ENCODE results near the gene LLGL2. TPM values are rescaled to one million over a fixed set of nuclear protein-coding genes. Genes with fewer than 3 reads are reported as not detected.

The LLGL2 gene
- total and polyA plus RNA-seq, 7 donors, result 1.4 to 3.3 (median 1.5) TPM

DNA sequence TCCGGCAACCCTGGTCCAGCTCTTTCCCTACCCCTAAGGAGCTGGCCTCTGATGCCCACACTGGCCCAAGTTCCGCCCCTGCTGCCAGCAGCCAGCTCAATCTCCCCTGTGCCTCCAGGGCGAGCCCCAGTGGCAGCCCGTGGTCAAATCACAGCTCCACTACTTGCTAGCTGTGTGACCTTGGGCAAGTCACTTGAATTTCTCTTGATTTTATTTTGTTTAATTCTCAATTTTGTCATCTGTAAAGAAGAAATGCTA lies 20.4 kb upstream of the LLGL2 start:
- peaks cover 0 to 68% of the 10 kb centered on the region in 2 donors for H3K36me3 ChIP-seq (ENCODE audit: insufficient read depth in 1 of 2, low read depth in 1 of 2)
- H3K9me3 ChIP-seq, result no peaks in the 10 kb centered on the region
- DNase-seq (no peak), ATAC-seq (no peak)
- peaks cover 27% of the 10 kb centered on the region for H3K4me1 ChIP-seq
- no peak overlapping the region for H3K27ac ChIP-seq
- WGBS, 3 donors, result 66 to 82% (median 76%) methylated on average over 4 of the region's 4 CpGs
- intact Hi-C loops (cut with DNase I), result no loop called here
- H3K27me3 ChIP-seq (ENCODE audit: insufficient read depth in 3 of 3, low read length in 2 of 3), result no peaks in the 10 kb centered on the region
- no peak for TF ChIP-seq CTCF (IDR thresholded peaks at IDR 0.05)
- no peak overlapping the region for H3K4me3 ChIP-seq

DNA sequence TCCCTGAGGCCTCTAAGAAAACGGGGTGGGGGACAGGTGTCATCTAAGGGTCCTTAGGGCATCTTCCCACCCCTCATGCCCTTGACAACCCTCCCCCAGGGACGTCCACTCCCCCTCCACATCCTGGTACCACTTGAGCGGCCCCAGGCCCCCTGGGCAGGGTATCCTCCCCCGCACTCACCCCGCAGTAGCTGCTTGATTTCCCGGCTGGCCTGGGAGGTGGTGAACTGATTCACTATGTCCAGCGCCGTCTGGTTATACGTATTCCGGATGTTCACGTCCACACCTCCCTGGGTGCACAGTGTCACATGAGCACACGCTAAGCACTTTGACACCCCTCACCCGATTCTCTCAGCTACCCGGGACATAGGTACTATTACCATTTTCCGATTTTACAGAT lies 19.9 kb upstream of the LLGL2 start:
- Histone ChIP-seq H3K36me3 (ENCODE audit: insufficient read depth in 1 of 2, low read depth in 1 of 2) (peaks cover 0 to 68% of the 10 kb centered on the region in 2 donors), H3K9me3 (no peaks in the 10 kb centered on the region), H3K4me1 (peaks cover 33% of the 10 kb centered on the region), H3K27me3 (ENCODE audit: insufficient read depth in 3 of 3, low read length in 2 of 3) (no peaks in the 10 kb centered on the region), H3K4me3 (no peak overlapping the region), H3K27ac (no peak overlapping the region)
- ATAC-seq (no peak), DNase-seq (no peak)
- intact Hi-C loops (cut with DNase I), result no loop called here
- 85 to 87% (median 87%) methylated on average over 15 of the region's 15 CpGs for WGBS, 3 donors
- TF ChIP-seq CTCF (IDR thresholded peaks at IDR 0.05), result no peak

GRCh38 chr17:75506134-75506533 lies 19.4 kb upstream of the LLGL2 start:
- WGBS, 3 donors, result 87 to 90% (median 87%) methylated on average over 21 of the region's 21 CpGs
- DNase-seq (no peak), ATAC-seq (no peak)
- Histone ChIP-seq H3K36me3 (ENCODE audit: insufficient read depth in 1 of 2, low read depth in 1 of 2) (peaks cover 0 to 68% of the 10 kb centered on the region in 2 donors), H3K27ac (no peak overlapping the region), H3K4me1 (peaks cover 38% of the 10 kb centered on the region), H3K9me3 (no peaks in the 10 kb centered on the region), H3K27me3 (ENCODE audit: insufficient read depth in 3 of 3, low read length in 2 of 3) (no peaks in the 10 kb centered on the region), H3K4me3 (no peak overlapping the region)
- no peak for TF ChIP-seq CTCF (IDR thresholded peaks at IDR 0.05)
- intact Hi-C loops (cut with DNase I), result no loop called here

- Histone ChIP-seq H3K27me3 (ENCODE audit: insufficient read depth in 3 of 3, low read length in 2 of 3) (no peaks in the 10 kb centered on the region), H3K36me3 (ENCODE audit: insufficient read depth in 1 of 2, low read depth in 1 of 2) (peaks cover 0 to 68% of the 10 kb centered on the region in 2 donors), H3K4me1 (peaks cover 42% of the 10 kb centered on the region), H3K9me3 (no peaks in the 10 kb centered on the region), H3K27ac (no peak overlapping the region), H3K4me3 (no peak overlapping the region)
- no peak for DNase-seq
- WGBS, 3 donors, result 86 to 92% (median 89%) methylated on average over 16 to 20 of the region's 20 CpGs
- ATAC-seq, result no peak
- intact Hi-C loops (cut with DNase I), result no loop called here
- TF ChIP-seq CTCF (IDR thresholded peaks at IDR 0.05), result no peak
Observed at GRCh38 chr17:75506888-75507287, 18.6 kb upstream of the LLGL2 start.

Data from psoas muscle (tissue), 8 donors.